Fibroblast of the aortic adventitia (primary cell): Measurements from ENCODE around the gene XCL2. TPM values are rescaled to one million over a fixed set of nuclear protein-coding genes. Genes with fewer than 3 reads are reported as not detected.

ENCODE experiments used
- DNase-seq: peaks from one replicate; pipeline ENCODE4 v3.0.0-alpha.2; 2010; ENCODE audit warnings: low read depth
- H3K4me3 ChIP-seq: 2 replicates; pipeline ENCODE4 v1.5.1; 2011; ENCODE audit warnings: low read depth, mild to moderate bottlenecking, control low read depth, low read length, moderate library complexity
- CTCF ChIP-seq: IDR thresholded peaks from 2 replicates; pipeline ENCODE4 v1.5.1; 2011; ENCODE audit warnings: mild to moderate bottlenecking, low read length, control low read depth, inconsistent platforms; ENCODE audit not compliant: insufficient read depth
- total RNA-seq: library from RNA; depleted of rRNA; stranded (reverse); fragments of >200 nt; gene quantifications from 2 replicates; pipeline ENCODE4 v1.2.3, GENCODE V29; 2012; ENCODE audit warnings: low replicate concordance

The XCL2 gene
- total RNA-seq, 1 donor: not detected

GRCh38 chr1:168520832-168521231 is 23.0 kb downstream of the XCL2 start:
- no peak overlapping the region for H3K4me3 ChIP-seq
- TF ChIP-seq CTCF: no peak
- DNase-seq: no peak

GRCh38 chr1:168520052-168520751 is 23.6 kb downstream of the XCL2 start:
- no peak for TF ChIP-seq CTCF
- H3K4me3 ChIP-seq: no peak overlapping the region
- DNase-seq: no peak

GRCh38 chr1:168518813-168519212 is 25.0 kb downstream of the XCL2 start:
- H3K4me3 ChIP-seq: no peak overlapping the region
- no peak for DNase-seq
- TF ChIP-seq CTCF: no peak

GRCh38 chr1:168518201-168518689 is 25.6 kb downstream of the XCL2 start:
- DNase-seq: no peak
- no peak for TF ChIP-seq CTCF
- no peak overlapping the region for H3K4me3 ChIP-seq

GRCh38 chr1:168514455-168514854 is 29.3 kb downstream of the XCL2 start:
- no peak for TF ChIP-seq CTCF

GRCh38 chr1:168513656-168514404 is 30.0 kb downstream of the XCL2 start:
- DNase-seq: peak; percentile 80
- H3K4me3 ChIP-seq: no peak overlapping the region
- no peak for TF ChIP-seq CTCF

More at GRCh38 chr1:168514455-168514854, 29.3 kb downstream of the XCL2 start:
- DNase-seq: no peak
- no peak overlapping the region for H3K4me3 ChIP-seq
